ENCODE measurements around the gene SLC22A23.

DNA sequence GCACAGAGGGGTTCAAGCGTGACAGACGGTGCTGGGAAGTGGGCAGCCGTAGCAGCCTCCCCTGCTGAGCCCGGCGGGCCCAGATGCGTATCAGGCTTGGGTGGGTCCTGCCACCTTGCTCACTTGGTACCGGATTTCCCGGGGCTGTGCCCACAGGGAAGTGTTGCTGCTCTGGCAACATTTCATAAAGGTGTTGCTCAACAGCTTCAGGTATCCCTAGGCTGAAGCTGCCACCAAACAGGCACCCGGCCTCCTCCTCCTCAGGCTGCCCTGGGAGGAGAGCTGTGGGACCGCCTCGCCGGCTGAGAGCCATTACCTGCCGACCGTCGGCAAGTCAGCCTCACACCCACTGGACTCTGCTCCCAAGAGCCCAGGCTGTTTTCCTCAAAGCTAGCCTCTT is 186.6 kb downstream of the SLC22A23 start:
- TF ChIP-seq POLR2A (IDR thresholded peaks at IDR 0.05): no peak
- TF ChIP-seq, protein P1, sequence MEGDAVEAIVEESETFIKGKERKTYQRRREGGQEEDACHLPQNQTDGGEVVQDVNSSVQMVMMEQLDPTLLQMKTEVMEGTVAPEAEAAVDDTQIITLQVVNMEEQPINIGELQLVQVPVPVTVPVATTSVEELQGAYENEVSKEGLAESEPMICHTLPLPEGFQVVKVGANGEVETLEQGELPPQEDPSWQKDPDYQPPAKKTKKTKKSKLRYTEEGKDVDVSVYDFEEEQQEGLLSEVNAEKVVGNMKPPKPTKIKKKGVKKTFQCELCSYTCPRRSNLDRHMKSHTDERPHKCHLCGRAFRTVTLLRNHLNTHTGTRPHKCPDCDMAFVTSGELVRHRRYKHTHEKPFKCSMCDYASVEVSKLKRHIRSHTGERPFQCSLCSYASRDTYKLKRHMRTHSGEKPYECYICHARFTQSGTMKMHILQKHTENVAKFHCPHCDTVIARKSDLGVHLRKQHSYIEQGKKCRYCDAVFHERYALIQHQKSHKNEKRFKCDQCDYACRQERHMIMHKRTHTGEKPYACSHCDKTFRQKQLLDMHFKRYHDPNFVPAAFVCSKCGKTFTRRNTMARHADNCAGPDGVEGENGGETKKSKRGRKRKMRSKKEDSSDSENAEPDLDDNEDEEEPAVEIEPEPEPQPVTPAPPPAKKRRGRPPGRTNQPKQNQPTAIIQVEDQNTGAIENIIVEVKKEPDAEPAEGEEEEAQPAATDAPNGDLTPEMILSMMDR (IDR thresholded peaks at IDR 0.05): no peak
